ENCODE results near the gene ATAD2B.

DNA sequence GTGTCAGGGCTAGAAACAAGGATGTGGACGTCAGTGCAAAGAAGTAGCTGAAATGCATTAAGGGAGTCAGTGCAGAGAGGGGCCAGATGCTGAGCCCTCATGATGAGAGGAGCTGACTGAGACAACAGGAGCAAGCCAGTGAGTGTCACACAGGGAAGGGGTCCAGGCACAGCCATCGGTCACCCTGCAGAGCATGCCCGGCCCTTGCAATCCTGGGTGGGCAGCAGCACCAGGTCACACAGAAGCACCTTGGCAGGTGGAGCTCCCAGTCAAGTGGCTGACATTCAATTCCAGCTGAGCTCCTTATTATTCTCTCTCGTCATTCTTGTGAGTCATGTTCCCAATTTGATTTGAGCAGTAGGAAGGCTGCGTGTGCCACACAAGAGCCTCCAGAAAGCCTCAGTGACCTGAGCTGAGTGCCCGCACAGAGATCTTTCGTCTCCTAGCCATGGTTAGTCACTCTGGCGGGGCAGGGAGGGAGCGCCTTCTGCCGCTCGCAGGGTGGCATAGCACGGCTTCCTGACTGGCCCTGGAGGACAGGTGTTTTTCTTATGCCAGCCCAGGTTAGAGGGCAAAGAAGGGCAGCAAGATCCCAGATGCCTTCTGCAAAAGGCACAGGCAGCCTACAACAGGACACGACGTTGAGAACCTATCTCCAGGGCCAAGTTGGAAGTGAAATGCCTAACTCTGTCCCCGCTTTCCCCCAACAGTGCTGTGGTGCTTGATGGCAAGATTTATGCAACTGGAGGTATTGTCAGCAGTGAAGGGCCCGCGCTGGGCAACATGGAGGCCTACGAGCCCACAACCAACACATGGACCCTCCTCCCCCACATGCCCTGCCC is 220.9 kb downstream of the ATAD2B start:
- no peak for TF ChIP-seq POLR2A (IDR thresholded peaks at IDR 0.05)
- TF ChIP-seq, protein P1, sequence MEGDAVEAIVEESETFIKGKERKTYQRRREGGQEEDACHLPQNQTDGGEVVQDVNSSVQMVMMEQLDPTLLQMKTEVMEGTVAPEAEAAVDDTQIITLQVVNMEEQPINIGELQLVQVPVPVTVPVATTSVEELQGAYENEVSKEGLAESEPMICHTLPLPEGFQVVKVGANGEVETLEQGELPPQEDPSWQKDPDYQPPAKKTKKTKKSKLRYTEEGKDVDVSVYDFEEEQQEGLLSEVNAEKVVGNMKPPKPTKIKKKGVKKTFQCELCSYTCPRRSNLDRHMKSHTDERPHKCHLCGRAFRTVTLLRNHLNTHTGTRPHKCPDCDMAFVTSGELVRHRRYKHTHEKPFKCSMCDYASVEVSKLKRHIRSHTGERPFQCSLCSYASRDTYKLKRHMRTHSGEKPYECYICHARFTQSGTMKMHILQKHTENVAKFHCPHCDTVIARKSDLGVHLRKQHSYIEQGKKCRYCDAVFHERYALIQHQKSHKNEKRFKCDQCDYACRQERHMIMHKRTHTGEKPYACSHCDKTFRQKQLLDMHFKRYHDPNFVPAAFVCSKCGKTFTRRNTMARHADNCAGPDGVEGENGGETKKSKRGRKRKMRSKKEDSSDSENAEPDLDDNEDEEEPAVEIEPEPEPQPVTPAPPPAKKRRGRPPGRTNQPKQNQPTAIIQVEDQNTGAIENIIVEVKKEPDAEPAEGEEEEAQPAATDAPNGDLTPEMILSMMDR (IDR thresholded peaks at IDR 0.05): no peak
- TF ChIP-seq POLR2AphosphoS5 (IDR thresholded peaks at IDR 0.05): no peak

All from transverse colon (tissue), 4 donors.